NOMO-1 treated with DMSO at 0.1 percent for 48 hours (cell line): Measurements from ENCODE around the gene C19orf25.

Source experiments
- DNase-seq: peaks from one replicate; lab custom pipeline; 2025; ENCODE audit not compliant: unreplicated experiment; lab: John Stamatoyannopoulos, UW

Gene C19orf25

GRCh38 chr19:1466461-1467214 is 12.4 kb downstream of the C19orf25 start:
- no peak for DNase-seq

- no peak for DNase-seq
Measured at GRCh38 chr19:1466018-1466460, 13.0 kb downstream of the C19orf25 start.

GRCh38 chr19:1465191-1466016 is 13.6 kb downstream of the C19orf25 start:
- no peak for DNase-seq

- no peak for DNase-seq
Measured at GRCh38 chr19:1461862-1462261, 17.2 kb downstream of the C19orf25 start.

- DNase-seq = no peak
Measured at GRCh38 chr19:1460033-1460995, 18.7 kb downstream of the C19orf25 start.

GRCh38 chr19:1459479-1459878 is 19.5 kb downstream of the C19orf25 start:
- peak; percentile 33 for DNase-seq

GRCh38 chr19:1457892-1458291 is 21.1 kb downstream of the C19orf25 start:
- DNase-seq = no peak

GRCh38 chr19:1457031-1457739 is 21.8 kb downstream of the C19orf25 start:
- DNase-seq = no peak

GRCh38 chr19:1456121-1456900 is 22.7 kb downstream of the C19orf25 start:
- no peak for DNase-seq

GRCh38 chr19:1455336-1456120 is 23.5 kb downstream of the C19orf25 start:
- no peak for DNase-seq

- DNase-seq = no peak
Measured at GRCh38 chr19:1455002-1455335, 24.0 kb downstream of the C19orf25 start.

GRCh38 chr19:1453525-1454364 is 25.3 kb downstream of the C19orf25 start:
- no peak for DNase-seq

GRCh38 chr19:1452802-1453524 is 26.1 kb downstream of the C19orf25 start:
- no peak for DNase-seq

GRCh38 chr19:1451916-1452801 is 26.9 kb downstream of the C19orf25 start:
- DNase-seq = no peak

- DNase-seq = no peak
Measured at GRCh38 chr19:1450735-1451731, 28.0 kb downstream of the C19orf25 start.
